HCT116 (cell line): ENCODE measurements around the gene CDAN1. TPM values are rescaled to one million over a fixed set of nuclear protein-coding genes. Genes with fewer than 3 reads are reported as not detected.

Source experiments
- ATAC-seq: fragments of 200-7000 bp; cut with Tn5 transposase; 2 replicates; pipeline ENCODE4 v1.9.1; 2020; ENCODE audit warnings: mild to moderate bottlenecking, moderate library complexity
- BruUV-seq: library from RNA; stranded (reverse); fragments of 400-500 nt; replicated peaks from 2 replicates; lab custom pipeline; 2021; lab: Mats Ljungman, UMichigan
- CTCF ChIA-PET: fragments of 300-600 bp; sonication (Branson Sonifier 250); formaldehyde crosslinking; loops from one replicate; lab custom pipeline; 2021; ENCODE audit warnings: antibody characterized with exemption; lab: Charles Lee
- POLR2A ChIA-PET: fragments of 300-600, 350-600 bp; sonication (Branson Sonifier 250); formaldehyde crosslinking; loops from one replicate; lab custom pipeline; 2021; ENCODE audit warnings: antibody characterized with exemption; lab: Charles Lee
- RAD21 ChIA-PET, 2 experiments: fragments of 300-600 bp; sonication (Branson Sonifier 250); formaldehyde crosslinking; loops; one replicate each; lab custom pipeline; 2023; ENCODE audit warnings: low total read pairs in 2 of 2; ENCODE audit not compliant: uncharacterized antibody in 2 of 2, unreplicated experiment in 2 of 2, low non-redundant PET in 1 of 2; lab: Charles Lee
- DNase-seq: peaks from one replicate; pipeline ENCODE4 v3.0.0-alpha.2; 2010; ENCODE audit warnings: low read depth, low spot score
- H2AFZ ChIP-seq: fragments of 200-600 bp; shearing (Covaris generic), sonication (generic); 2 replicates; pipeline ENCODE4 v1.6.1; 2017; ENCODE audit warnings: low read depth, mixed run types, mixed read lengths, antibody characterized with exemption, low read length; ENCODE audit not compliant: poor library complexity, severe bottlenecking
- H3K27ac ChIP-seq: 2 replicates; pipeline ENCODE4 v1.5.1; 2012; ENCODE audit warnings: low read depth, low read length
- H3K27me3 ChIP-seq: fragments of 200-600 bp; sonication (generic); 2 replicates; pipeline ENCODE4 v1.6.1; 2016; ENCODE audit warnings: mixed run types, low read length, mixed read lengths; ENCODE audit not compliant: insufficient read depth
- H3K36me3 ChIP-seq, 2 experiments: fragments of 200-500 bp in 1 of 2; fragments of 200-600 bp in 1 of 2; sonication (Bioruptor generic) in 1 of 2; sonication (generic) in 1 of 2; 2 replicates each; pipeline versions ENCODE4 v1.5.1 to v1.6.1; 2014 to 2016; ENCODE audit warnings: low read length in 2 of 2, inconsistent platforms in 1 of 2, mixed read lengths in 1 of 2, mixed run types in 1 of 2; ENCODE audit not compliant: insufficient read depth in 2 of 2, control insufficient read depth in 1 of 2
- H3K4me1 ChIP-seq, 2 experiments: fragments of 200-600 bp in 1 of 2; sonication (generic) in 1 of 2; 2 replicates each; pipeline versions ENCODE4 v1.5.1 to v1.6.1; 2012 to 2017; ENCODE audit warnings: low read length in 2 of 2, inconsistent platforms in 1 of 2, mild to moderate bottlenecking in 1 of 2, mixed read lengths in 1 of 2, mixed run types in 1 of 2, moderate library complexity in 1 of 2; ENCODE audit not compliant: insufficient read depth in 2 of 2, control insufficient read depth in 1 of 2
- H3K4me2 ChIP-seq: fragments of 200-600 bp; sonication (generic); 2 replicates; pipeline ENCODE4 v1.6.1; 2017; ENCODE audit warnings: mixed run types, low read length, mixed read lengths
- H3K4me3 ChIP-seq, 2 experiments: fragments of 200-600 bp in 1 of 2; sonication (generic) in 1 of 2; replicated peaks in 1 of 2; 2 replicates each; pipeline ENCODE4 v1.5.1; 2011 to 2016; ENCODE audit warnings: low read length in 2 of 2, control low read depth in 1 of 2, low read depth in 1 of 2, mild to moderate bottlenecking in 1 of 2, mixed read lengths in 1 of 2, mixed run types in 1 of 2
- H3K79me2 ChIP-seq: fragments of 200-600 bp; sonication (generic); 2 replicates; pipeline ENCODE4 v1.6.1; 2017; ENCODE audit warnings: mild to moderate bottlenecking, mixed run types, low read length, moderate library complexity, mixed read lengths; ENCODE audit not compliant: insufficient read depth
- H3K9ac ChIP-seq: fragments of 200-600 bp; sonication (generic); 2 replicates; pipeline ENCODE4 v1.6.1; 2016; ENCODE audit warnings: low read length, mixed read lengths
- H3K9me2 ChIP-seq: fragments of 200-600 bp; sonication (generic), shearing (Covaris generic); 2 replicates; pipeline ENCODE4 v1.6.1; 2017; ENCODE audit warnings: mixed run types, mild to moderate bottlenecking, moderate library complexity; ENCODE audit not compliant: insufficient read depth
- H3K9me3 ChIP-seq, 2 experiments: fragments of 200-500 bp in 1 of 2; fragments of 200-600 bp in 1 of 2; sonication (Bioruptor generic) in 1 of 2; sonication (generic) in 1 of 2; 2 replicates each; pipeline ENCODE4 v1.6.1; 2014 to 2017; ENCODE audit warnings: low read length in 2 of 2, mixed read lengths in 2 of 2, inconsistent platforms in 1 of 2, low read depth in 1 of 2, mild to moderate bottlenecking in 1 of 2, mixed run types in 1 of 2, moderate library complexity in 1 of 2; ENCODE audit not compliant: control insufficient read depth in 1 of 2, insufficient read depth in 1 of 2
- H4K20me1 ChIP-seq: fragments of 200-600 bp; sonication (generic), shearing (Covaris generic); 2 replicates; pipeline ENCODE4 v1.6.1; 2017; ENCODE audit warnings: mixed run types, mild to moderate bottlenecking, moderate library complexity; ENCODE audit not compliant: insufficient read depth
- CBX3 ChIP-seq: IDR thresholded peaks from 2 replicates; pipeline ENCODE4 v1.6.1; 2012; ENCODE audit warnings: low read depth
- CTCF ChIP-seq, 3 experiments: fragments of 200-600 bp in 1 of 3; sonication (generic) in 1 of 3; IDR thresholded peaks in 2 of 3; conservative IDR thresholded peaks in 1 of 3; 2 replicates each; pipeline ENCODE4 v1.5.1; 2012 to 2017; ENCODE audit warnings: low read depth in 2 of 3, low read length in 2 of 3, antibody characterized with exemption in 1 of 3, borderline replicate concordance in 1 of 3, control low read depth in 1 of 3, mild to moderate bottlenecking in 1 of 3, mixed read lengths in 1 of 3, mixed run types in 1 of 3, moderate library complexity in 1 of 3; ENCODE audit not compliant: insufficient read depth in 1 of 3
- EZH2 ChIP-seq: fragments of 200-600 bp; sonication (generic); IDR thresholded peaks from 2 replicates; pipeline ENCODE4 v1.6.1; 2017; ENCODE audit warnings: antibody characterized with exemption, mixed run types
- JUND ChIP-seq: IDR thresholded peaks from 2 replicates; pipeline ENCODE4 v1.6.1; 2012
- POLR2A ChIP-seq: IDR thresholded peaks from 2 replicates; pipeline ENCODE4 v1.7.0; 2011; ENCODE audit warnings: borderline replicate concordance; ENCODE audit not compliant: insufficient read depth, insufficient read length; ENCODE audit errors: extremely low read depth
- SRF ChIP-seq: IDR thresholded peaks from 2 replicates; pipeline ENCODE4 v1.6.1; 2012; ENCODE audit warnings: low read depth
- YY1 ChIP-seq: IDR thresholded peaks from 2 replicates; pipeline ENCODE4 v1.6.1; 2011; ENCODE audit warnings: low read length, low read depth, moderate library complexity, mild to moderate bottlenecking; ENCODE audit not compliant: insufficient replicate concordance; ENCODE audit errors: extremely low read depth
- ZBTB33 ChIP-seq: IDR thresholded peaks from 2 replicates; pipeline ENCODE4 v1.6.1; 2011; ENCODE audit warnings: mild to moderate bottlenecking, low read length, moderate library complexity; ENCODE audit not compliant: insufficient replicate concordance; ENCODE audit errors: extremely low read depth
- intact Hi-C: fragments of 100-400 bp; cut with micrococcal nuclease; formaldehyde crosslinking; loops from 2 replicates; pipeline ENCODE4 v1.10.0; 2022
- total RNA-seq: library from RNA; stranded (reverse); gene quantifications from one replicate; pipeline ENCODE4 v1.2.1, GENCODE V29; 2021; ENCODE audit not compliant: unreplicated experiment
- TF ChIP-seq, protein P1 (sequence below): IDR thresholded peaks from 2 replicates; pipeline ENCODE4 v1.6.1; 2012

The CDAN1 gene
- total RNA-seq, 1 experiment from 2014 or later: 22.4 TPM

- Histone ChIP-seq H3K9ac (no peak overlapping the region), H3K27ac (no peak overlapping the region), H3K9me3 (no peaks in the 10 kb centered on the region), H2AFZ (no peak overlapping the region), H4K20me1 (no peaks in the 10 kb centered on the region), H3K9me2 (no peaks in the 10 kb centered on the region), H3K4me3 (no peak overlapping the region), H3K27me3 (no peaks in the 10 kb centered on the region), H3K79me2 (no peaks in the 10 kb centered on the region), H3K36me3 (no peaks in the 10 kb centered on the region; a peak in 1 of 4 replicates), H3K4me1 (no peaks in the 10 kb centered on the region), H3K4me2 (no peak overlapping the region)
- ChIA-PET CTCF (no interaction called here), RAD21 (no interaction called here), POLR2A (no interaction called here)
- no peak for TF ChIP-seq YY1
- no peak for TF ChIP-seq CTCF (IDR thresholded peaks at IDR 0.05 in 2 of 3, conservative IDR thresholded peaks at IDR 0.05 in 1 of 3; ENCODE audit: borderline replicate concordance in 1 of 3, insufficient read depth in 1 of 3, low read depth in 2 of 3, low read length in 2 of 3)
- TF ChIP-seq CBX3: no peak
- TF ChIP-seq SRF: no peak
- TF ChIP-seq EZH2: no peak
- no peak for TF ChIP-seq POLR2A
- TF ChIP-seq ZBTB33: no peak
- TF ChIP-seq JUND: no peak
- TF ChIP-seq, protein P1, sequence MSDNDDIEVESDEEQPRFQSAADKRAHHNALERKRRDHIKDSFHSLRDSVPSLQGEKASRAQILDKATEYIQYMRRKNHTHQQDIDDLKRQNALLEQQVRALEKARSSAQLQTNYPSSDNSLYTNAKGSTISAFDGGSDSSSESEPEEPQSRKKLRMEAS: no peak
- BruUV-seq: no TSS peak
- ATAC-seq (no peak), DNase-seq (no peak)
- intact Hi-C loops: no loop called here
Measured at GRCh38 chr15:42694398-42694797, 42.5 kb downstream of the CDAN1 start.
